Fibroblast of the aortic adventitia (primary cell): Measurements from ENCODE around the gene NUP43. TPM values are rescaled to one million over a fixed set of nuclear protein-coding genes. Genes with fewer than 3 reads are reported as not detected.
A peak's percentile ranks its signal among the peaks of the same experiment; 100 is the strongest.

Experiments used
- DNase-seq: peaks from one replicate; pipeline ENCODE4 v3.0.0-alpha.2; 2010; ENCODE audit warnings: low read depth
- H3K4me3 ChIP-seq: 2 replicates; pipeline ENCODE4 v1.5.1; 2011; ENCODE audit warnings: low read depth, mild to moderate bottlenecking, control low read depth, low read length, moderate library complexity
- total RNA-seq: library from RNA; depleted of rRNA; stranded (reverse); fragments of >200 nt; gene quantifications from 2 replicates; pipeline ENCODE4 v1.2.3, GENCODE V29; 2012; ENCODE audit warnings: low replicate concordance
- TF ChIP-seq, protein P1 (sequence below): IDR thresholded peaks from 2 replicates; pipeline ENCODE4 v1.5.1; 2011; ENCODE audit warnings: mild to moderate bottlenecking, low read length, control low read depth, inconsistent platforms; ENCODE audit not compliant: insufficient read depth

Gene NUP43
- total RNA-seq, 1 donor, result 45.6 TPM

- no peak for DNase-seq
- no peak overlapping the region for H3K4me3 ChIP-seq
- TF ChIP-seq, protein P1, sequence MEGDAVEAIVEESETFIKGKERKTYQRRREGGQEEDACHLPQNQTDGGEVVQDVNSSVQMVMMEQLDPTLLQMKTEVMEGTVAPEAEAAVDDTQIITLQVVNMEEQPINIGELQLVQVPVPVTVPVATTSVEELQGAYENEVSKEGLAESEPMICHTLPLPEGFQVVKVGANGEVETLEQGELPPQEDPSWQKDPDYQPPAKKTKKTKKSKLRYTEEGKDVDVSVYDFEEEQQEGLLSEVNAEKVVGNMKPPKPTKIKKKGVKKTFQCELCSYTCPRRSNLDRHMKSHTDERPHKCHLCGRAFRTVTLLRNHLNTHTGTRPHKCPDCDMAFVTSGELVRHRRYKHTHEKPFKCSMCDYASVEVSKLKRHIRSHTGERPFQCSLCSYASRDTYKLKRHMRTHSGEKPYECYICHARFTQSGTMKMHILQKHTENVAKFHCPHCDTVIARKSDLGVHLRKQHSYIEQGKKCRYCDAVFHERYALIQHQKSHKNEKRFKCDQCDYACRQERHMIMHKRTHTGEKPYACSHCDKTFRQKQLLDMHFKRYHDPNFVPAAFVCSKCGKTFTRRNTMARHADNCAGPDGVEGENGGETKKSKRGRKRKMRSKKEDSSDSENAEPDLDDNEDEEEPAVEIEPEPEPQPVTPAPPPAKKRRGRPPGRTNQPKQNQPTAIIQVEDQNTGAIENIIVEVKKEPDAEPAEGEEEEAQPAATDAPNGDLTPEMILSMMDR, result no peak
These were observed 18.4 kb downstream of the NUP43 start for GRCh38 chr6:149727793-149728498.

DNA sequence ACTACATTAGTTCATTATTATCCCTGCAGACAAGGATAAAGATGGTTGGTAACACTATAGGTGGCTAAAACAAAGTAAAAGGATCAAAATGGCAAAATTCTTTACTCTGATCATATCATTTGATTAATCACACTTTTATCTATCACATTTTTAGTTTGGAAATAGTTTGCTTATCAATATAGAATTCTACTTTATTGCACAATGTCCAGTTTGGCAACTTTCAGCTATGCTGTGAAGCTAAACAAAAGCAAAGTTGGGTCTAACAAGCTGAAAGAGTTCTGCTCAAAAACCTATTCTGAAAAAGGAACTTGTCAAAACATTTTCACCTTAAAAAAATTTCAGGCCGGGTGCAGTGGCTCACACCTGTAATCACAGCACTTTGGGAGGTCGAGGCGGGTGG, 20.5 kb downstream of the NUP43 start:
- no peak overlapping the region for H3K4me3 ChIP-seq
- TF ChIP-seq, protein P1, result no peak
- no peak for DNase-seq

- peak; percentile 81 for DNase-seq
- TF ChIP-seq, protein P1, result peak; percentile 86
- no peak overlapping the region for H3K4me3 ChIP-seq
These were observed 22.4 kb downstream of the NUP43 start for GRCh38 chr6:149723771-149724417.

GRCh38 chr6:149723262-149723661, 23.1 kb downstream of the NUP43 start:
- no peak overlapping the region for H3K4me3 ChIP-seq
- DNase-seq, result no peak
- TF ChIP-seq, protein P1, result no peak

- no peak for DNase-seq
- TF ChIP-seq, protein P1, result no peak
- no peak overlapping the region for H3K4me3 ChIP-seq
These were observed 26.8 kb downstream of the NUP43 start for GRCh38 chr6:149719531-149719930.

GRCh38 chr6:149717588-149718458, 28.5 kb downstream of the NUP43 start, which contains the start of gene LATS1:
Gene LATS1 (minus strand): TSS chr6:149718101. CDS start chr6:149702126, 15,975 bp downstream.
- peak within 1 kb of the TSS; percentile 86 for H3K4me3 ChIP-seq
- peak; percentile 87 for DNase-seq
- TF ChIP-seq, protein P1, result no peak
